Left colon (tissue), 2 donors: ENCODE measurements around the gene CNN2. TPM values are rescaled to one million over a fixed set of nuclear protein-coding genes. Genes with fewer than 3 reads are reported as not detected.
A peak's percentile ranks its signal among the peaks of the same experiment; 100 is the strongest.

ENCODE experiments used
- ATAC-seq: fragments of 200-7000 bp; cut with Tn5 transposase; one replicate; pipeline ENCODE4 v1.9.1; 2020; ENCODE audit warnings: mild to moderate bottlenecking, moderate library complexity
- DNase-seq, 2 donors: peaks; one replicate each; pipeline ENCODE4 v3.0.0-alpha.2; 2020
- intact Hi-C, 2 donors: fragments of 100-400 bp; cut with DNase I in 1 of 2; cut with micrococcal nuclease in 1 of 2; formaldehyde crosslinking; loops; one replicate each; pipeline versions ENCODE4 v1.11.2 to v1.14.0; 2022; cut with DNase I, micrococcal nuclease
- total RNA-seq, 2 donors: library from RNA; stranded (reverse); fragmentation: NEBNext Ultra II Directional; extraction: Animal tissue kit (Norgen Biotek cat#: 25700); gene quantifications; one replicate each; pipeline ENCODE4 v1.2.1, GENCODE V29; 2021
- donor health status: DM: no; HTN: no; CAD: no.
- donor health status: DM: yes; HTN: yes; CAD: no.

CNN2 gene
- total RNA-seq, 2 donors from 2014 or later: 76.6 to 106 TPM

- DNase-seq (no peak), ATAC-seq (no peak)
Observed at GRCh38 chr19:993361-993830, 33.0 kb upstream of the CNN2 start.

DNA sequence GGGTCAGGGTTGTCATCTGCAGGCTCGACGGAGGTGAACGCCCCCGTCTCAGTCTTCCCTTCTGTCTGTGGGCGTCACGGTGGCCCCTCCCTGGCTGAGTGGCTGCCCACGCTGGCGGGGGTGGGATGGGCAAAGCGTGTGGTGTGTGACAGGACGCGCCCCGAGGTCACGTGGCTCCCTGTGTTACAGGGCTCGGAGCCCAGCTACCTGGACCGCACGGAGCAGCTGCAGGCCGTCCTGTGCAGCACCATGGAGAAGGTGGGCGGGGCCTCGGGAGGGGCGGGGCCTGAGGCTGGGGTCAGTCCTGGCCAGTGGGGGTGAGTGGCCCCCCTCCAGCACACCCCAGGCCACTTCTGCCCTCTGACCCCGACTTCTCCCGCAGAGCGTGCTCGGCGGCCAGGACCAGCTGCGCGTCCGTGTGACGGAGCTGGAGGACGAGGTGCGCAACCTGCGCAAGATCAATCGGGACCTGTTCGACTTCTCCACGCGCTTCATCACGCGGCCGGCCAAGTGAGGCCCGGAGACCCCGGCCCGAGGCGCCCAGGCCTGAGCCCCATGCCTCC is 32.5 kb upstream of the CNN2 start:
- ATAC-seq: no peak
- intact Hi-C loops: no loop called here
- DNase-seq: no peak

More at GRCh38 chr19:993361-993830, 33.0 kb upstream of the CNN2 start:
- intact Hi-C loops: no loop called here

DNA sequence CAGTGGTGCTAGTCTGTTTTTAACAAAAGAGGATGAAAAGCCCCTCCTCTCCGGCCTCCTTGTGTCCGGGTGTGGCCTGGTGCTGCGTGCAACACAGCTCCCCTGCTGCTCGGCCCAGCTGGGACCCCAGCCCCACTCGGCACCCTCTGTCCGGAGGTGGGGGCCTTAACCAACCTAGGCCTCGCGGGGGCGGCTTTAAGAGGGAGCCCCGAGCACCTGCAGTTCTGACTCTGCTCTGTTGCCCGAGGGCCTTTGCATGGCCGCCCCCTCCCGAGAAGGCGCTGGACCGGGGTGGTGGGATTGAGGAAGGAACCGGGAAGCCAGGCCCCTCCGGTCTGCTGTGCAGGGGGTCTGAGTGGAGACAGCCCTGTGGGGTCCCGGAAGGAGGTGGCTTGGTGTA is 31.9 kb upstream of the CNN2 start:
- ATAC-seq: no peak
- intact Hi-C loops: no loop called here
- DNase-seq: no peak

GRCh38 chr19:995051-995827 is 31.2 kb upstream of the CNN2 start:
- ATAC-seq (no peak), DNase-seq (no peak)
- intact Hi-C loops: no loop called here

GRCh38 chr19:996051-996838 is 30.2 kb upstream of the CNN2 start:
- intact Hi-C loops: no loop called here
- ATAC-seq (peak; percentile 28), DNase-seq (peak in 1 of 2 donors; percentile 43)

GRCh38 chr19:998064-998463 is 28.3 kb upstream of the CNN2 start:
- intact Hi-C loops: no loop called here
- ATAC-seq: no peak
- DNase-seq: no peak

- intact Hi-C loops: no loop called here
- no peak for ATAC-seq
- no peak for DNase-seq
Observed at GRCh38 chr19:999379-999719, 27.1 kb upstream of the CNN2 start.

- intact Hi-C loops: no loop called here
- peak; percentile 63 to 74 for DNase-seq
- ATAC-seq: peak; percentile 58
Observed at GRCh38 chr19:1000095-1000494, 26.3 kb upstream of the CNN2 start, which contains the start of gene GRIN3B. Gene GRIN3B, plus strand, starts transcription at chr19:1000419. Its CDS starts 19 bp downstream, at chr19:1000438.

GRCh38 chr19:1000591-1001537 is 25.5 kb upstream of the CNN2 start:
- DNase-seq (no peak), ATAC-seq (peak; percentile 1)
- intact Hi-C loops: no loop called here

DNA sequence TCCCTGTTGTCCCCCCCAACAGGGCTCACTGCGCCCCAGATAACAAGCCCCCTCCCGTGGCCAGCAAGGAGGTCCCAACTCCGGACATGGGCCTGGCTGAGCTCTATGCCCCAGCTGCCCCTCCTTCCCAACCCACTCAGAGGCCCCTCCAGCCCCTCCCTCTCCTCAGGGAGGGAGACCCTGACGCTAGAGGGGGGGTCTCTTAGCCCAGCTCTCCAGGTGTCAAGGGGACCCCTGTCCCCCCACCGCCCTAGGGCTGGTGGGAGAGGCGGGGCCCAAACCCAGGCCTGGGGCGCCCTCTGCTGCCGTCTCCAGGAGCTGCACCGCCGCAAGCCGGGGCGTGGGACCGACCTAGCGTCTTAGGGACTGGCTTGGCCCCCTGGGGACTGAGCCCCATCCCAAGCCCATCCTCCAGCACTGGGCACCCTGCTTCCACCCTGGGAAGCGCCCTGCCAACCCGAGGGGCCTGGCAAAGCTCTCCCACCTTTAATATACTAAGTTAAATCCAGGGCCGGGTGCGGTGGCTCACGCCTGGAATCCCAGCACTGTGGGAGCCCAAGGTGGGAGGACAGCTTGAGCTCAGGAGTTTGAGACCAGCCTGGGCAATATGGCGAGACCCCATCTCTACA is 24.8 kb upstream of the CNN2 start:
- intact Hi-C loops: no loop called here
- DNase-seq: peak in 1 of 2 donors; percentile 68
- peak; percentile 68 for ATAC-seq

DNA sequence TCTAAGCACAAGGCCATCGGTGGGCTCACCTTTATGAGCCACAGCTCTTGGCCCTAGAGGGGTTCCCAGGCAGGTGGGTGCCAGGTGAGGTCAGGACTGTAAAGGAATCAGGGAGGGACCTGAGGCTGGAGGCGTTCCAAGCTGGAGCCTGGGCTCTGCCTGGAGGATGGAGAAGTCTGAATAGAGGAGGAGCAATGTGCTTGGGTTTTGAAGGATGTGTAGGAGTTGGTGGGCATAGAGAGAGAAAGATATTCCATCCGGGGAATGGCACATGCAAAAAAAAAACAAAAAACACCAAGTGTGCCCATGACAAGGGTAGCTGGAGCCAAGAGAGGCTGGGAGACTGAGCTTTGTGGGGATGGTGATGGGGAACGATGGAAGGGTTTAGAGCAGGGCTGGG is 23.8 kb upstream of the CNN2 start:
- intact Hi-C loops: no loop called here
- ATAC-seq (no peak), DNase-seq (no peak)

DNA sequence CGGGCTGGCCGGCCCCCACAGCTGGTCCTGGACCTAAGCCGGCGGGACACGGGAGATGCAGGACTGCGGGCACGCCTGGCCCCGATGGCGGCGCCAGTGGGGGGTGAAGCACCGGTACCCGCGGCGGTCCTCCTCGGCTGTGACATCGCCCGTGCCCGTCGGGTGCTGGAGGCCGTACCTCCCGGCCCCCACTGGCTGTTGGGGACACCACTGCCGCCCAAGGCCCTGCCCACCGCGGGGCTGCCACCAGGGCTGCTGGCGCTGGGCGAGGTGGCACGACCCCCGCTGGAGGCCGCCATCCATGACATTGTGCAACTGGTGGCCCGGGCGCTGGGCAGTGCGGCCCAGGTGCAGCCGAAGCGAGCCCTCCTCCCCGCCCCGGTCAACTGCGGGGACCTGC is 23.1 kb upstream of the CNN2 start:
- DNase-seq (no peak), ATAC-seq (no peak)
- intact Hi-C loops: no loop called here

DNA sequence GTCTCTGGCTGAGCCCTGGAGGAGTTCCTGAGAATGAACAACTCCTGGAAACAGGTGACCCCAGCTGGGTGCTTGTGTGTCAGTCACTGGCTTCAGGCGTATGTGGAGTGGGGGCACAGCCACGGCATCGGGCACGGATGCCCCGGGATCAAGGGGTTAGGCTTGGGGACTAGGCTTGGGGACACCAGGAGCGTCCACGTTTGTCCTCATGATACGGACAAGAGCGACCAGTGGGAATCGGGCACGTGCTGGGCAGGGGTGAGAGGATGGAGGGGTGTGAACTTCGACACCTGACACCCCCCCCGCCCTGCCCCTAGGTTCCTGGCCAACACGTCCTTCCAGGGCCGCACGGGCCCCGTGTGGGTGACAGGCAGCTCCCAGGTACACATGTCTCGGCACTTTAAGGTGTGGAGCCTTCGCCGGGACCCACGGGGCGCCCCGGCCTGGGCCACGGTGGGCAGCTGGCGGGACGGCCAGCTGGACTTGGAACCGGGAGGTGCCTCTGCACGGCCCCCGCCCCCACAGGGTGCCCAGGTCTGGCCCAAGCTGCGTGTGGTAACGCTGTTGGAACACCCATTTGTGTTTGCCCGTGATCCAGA is 22.1 kb upstream of the CNN2 start:
- no peak for DNase-seq
- ATAC-seq: no peak
- intact Hi-C loops: no loop called here

DNA sequence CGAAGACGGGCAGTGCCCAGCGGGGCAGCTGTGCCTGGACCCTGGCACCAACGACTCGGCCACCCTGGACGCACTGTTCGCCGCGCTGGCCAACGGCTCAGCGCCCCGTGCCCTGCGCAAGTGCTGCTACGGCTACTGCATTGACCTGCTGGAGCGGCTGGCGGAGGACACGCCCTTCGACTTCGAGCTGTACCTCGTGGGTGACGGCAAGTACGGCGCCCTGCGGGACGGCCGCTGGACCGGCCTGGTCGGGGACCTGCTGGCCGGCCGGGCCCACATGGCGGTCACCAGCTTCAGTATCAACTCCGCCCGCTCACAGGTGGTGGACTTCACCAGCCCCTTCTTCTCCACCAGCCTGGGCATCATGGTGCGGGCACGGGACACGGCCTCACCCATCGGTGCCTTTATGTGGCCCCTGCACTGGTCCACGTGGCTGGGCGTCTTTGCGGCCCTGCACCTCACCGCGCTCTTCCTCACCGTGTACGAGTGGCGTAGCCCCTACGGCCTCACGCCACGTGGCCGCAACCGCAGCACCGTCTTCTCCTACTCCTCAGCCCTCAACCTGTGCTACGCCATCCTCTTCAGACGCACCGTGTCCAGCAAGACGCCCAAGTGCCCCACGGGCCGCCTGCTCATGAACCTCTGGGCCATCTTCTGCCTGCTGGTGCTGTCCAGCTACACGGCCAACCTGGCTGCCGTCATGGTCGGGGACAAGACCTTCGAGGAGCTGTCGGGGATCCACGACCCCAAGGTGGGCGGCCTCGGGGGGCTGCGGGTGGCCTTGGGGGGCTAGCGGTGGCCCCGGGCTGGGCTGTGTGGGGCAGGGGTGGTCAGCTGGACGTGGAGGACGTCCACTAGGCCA is 21.4 kb upstream of the CNN2 start:
- ATAC-seq: no peak
- intact Hi-C loops: no loop called here
- DNase-seq: no peak

- no peak for ATAC-seq
- no peak for DNase-seq
- intact Hi-C loops: no loop called here
Observed at GRCh38 chr19:1006711-1007398, 19.6 kb upstream of the CNN2 start.

DNA sequence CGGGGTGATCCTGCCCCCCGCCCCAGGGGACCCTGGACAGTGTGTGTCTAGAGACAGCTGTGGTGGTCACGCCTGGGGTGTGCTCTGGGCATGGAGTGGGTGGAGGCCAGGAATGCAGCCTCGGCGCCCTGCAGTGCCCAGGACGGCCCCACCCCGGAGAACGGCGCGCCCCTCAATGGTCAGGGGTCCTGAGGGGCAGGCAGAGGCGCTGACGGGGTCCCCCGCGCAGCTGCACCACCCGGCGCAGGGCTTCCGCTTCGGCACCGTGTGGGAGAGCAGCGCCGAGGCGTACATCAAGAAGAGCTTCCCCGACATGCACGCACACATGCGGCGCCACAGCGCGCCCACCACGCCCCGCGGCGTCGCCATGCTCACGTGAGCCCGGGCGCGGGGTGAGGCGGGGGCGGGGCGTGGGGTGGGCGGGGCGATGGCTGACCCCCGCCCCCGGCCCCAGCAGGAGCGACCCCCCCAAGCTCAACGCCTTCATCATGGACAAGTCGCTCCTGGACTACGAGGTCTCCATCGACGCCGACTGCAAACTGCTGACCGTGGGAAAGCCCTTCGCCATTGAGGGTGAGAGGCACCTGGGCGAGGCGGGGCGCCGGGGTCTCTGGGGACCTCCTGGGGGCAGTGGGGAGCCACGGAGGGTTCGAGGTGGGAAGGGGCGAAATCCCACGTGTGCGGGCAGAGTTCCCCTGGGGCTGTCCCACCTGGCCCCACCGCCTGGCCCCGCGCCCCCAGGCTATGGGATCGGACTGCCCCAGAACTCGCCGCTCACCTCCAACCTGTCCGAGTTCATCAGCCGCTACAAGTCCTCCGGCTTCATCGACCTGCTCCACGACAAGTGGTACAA is 18.8 kb upstream of the CNN2 start:
- no peak for ATAC-seq
- intact Hi-C loops: no loop called here
- DNase-seq: no peak
